Stimulated activated CD8-positive, alpha-beta memory T cell treated with anti-CD3 and anti-CD28 coated beads, Interleukin-7, amount 100 ng/mL, for 24 hours (primary cell): ENCODE measurements around the gene ABCA3.

Source experiments
- DNase-seq: peaks from one replicate; pipeline ENCODE4 v3.0.0-alpha.2; 2020; ENCODE audit warnings: low read depth

Gene ABCA3

GRCh38 chr16:2350500-2350899 lies 10.0 kb upstream of the ABCA3 start:
- DNase-seq = no peak

GRCh38 chr16:2343211-2343610 lies 2.7 kb upstream of the ABCA3 start:
- no peak for DNase-seq

GRCh38 chr16:2341456-2342447 lies 1.2 kb upstream of the ABCA3 start:
- DNase-seq = no peak

- DNase-seq = no peak
Observed at GRCh38 chr16:2339521-2340484, 725 bp downstream of the ABCA3 start.

- DNase-seq = no peak
Observed at GRCh38 chr16:2337431-2338296, 2.9 kb downstream of the ABCA3 start.

- DNase-seq = no peak
Observed at GRCh38 chr16:2335286-2335895, 5.1 kb downstream of the ABCA3 start.

- DNase-seq = no peak
Observed at GRCh38 chr16:2333772-2334379, 6.7 kb downstream of the ABCA3 start.

- DNase-seq = no peak
Observed at GRCh38 chr16:2333231-2333630, 7.3 kb downstream of the ABCA3 start.

- DNase-seq = no peak
Observed at GRCh38 chr16:2331931-2332267, 8.6 kb downstream of the ABCA3 start.

GRCh38 chr16:2331199-2331930 lies 9.2 kb downstream of the ABCA3 start:
- no peak for DNase-seq

GRCh38 chr16:2329532-2329931 lies 11.0 kb downstream of the ABCA3 start:
- DNase-seq = no peak

GRCh38 chr16:2328428-2328827 lies 12.1 kb downstream of the ABCA3 start:
- DNase-seq = no peak

GRCh38 chr16:2326191-2326590 lies 14.3 kb downstream of the ABCA3 start:
- no peak for DNase-seq

- no peak for DNase-seq
Observed at GRCh38 chr16:2325791-2326190, 14.7 kb downstream of the ABCA3 start.

- DNase-seq = no peak
Observed at GRCh38 chr16:2325181-2325580, 15.3 kb downstream of the ABCA3 start.

- no peak for DNase-seq
Observed at GRCh38 chr16:2324296-2324859, 16.1 kb downstream of the ABCA3 start.

GRCh38 chr16:2323701-2324100 lies 16.8 kb downstream of the ABCA3 start:
- no peak for DNase-seq

GRCh38 chr16:2319606-2320005 lies 20.9 kb downstream of the ABCA3 start:
- no peak for DNase-seq

GRCh38 chr16:2317231-2318020 lies 23.1 kb downstream of the ABCA3 start:
- DNase-seq = no peak
